ENCODE measurements around the gene DNAJC11.
A peak's percentile ranks its signal among the peaks of the same experiment; 100 is the strongest.

The DNAJC11 gene

DNA sequence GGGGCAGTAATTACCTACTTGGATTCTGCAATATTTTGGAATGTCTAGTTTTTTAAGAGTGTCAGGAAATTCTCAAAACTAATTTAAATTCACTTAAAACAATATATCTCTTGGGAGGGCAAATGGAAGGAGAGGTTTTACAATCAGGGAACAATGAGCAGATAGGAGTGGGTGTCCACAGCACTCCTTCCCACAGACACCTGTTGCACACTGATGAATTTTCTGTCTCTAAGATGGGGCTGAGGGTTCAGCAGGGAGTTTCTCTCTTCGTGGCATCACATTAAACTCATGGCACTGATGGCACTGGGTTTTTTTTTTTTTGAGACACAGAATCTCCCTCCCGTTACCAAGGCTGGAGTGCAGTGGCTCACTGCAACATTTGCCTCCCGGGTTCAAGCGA is 82.6 kb downstream of the DNAJC11 start:
- no peak overlapping the region for H3K4me3 ChIP-seq (replicated peaks; ENCODE audit: low read depth, low read length)
- TF ChIP-seq, protein P1, sequence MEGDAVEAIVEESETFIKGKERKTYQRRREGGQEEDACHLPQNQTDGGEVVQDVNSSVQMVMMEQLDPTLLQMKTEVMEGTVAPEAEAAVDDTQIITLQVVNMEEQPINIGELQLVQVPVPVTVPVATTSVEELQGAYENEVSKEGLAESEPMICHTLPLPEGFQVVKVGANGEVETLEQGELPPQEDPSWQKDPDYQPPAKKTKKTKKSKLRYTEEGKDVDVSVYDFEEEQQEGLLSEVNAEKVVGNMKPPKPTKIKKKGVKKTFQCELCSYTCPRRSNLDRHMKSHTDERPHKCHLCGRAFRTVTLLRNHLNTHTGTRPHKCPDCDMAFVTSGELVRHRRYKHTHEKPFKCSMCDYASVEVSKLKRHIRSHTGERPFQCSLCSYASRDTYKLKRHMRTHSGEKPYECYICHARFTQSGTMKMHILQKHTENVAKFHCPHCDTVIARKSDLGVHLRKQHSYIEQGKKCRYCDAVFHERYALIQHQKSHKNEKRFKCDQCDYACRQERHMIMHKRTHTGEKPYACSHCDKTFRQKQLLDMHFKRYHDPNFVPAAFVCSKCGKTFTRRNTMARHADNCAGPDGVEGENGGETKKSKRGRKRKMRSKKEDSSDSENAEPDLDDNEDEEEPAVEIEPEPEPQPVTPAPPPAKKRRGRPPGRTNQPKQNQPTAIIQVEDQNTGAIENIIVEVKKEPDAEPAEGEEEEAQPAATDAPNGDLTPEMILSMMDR (IDR thresholded peaks at IDR 0.05; ENCODE audit: low read depth, low read length, missing control alignments), result no peak
- no peak for DNase-seq (ENCODE audit: extremely low read depth, low read depth)

DNA sequence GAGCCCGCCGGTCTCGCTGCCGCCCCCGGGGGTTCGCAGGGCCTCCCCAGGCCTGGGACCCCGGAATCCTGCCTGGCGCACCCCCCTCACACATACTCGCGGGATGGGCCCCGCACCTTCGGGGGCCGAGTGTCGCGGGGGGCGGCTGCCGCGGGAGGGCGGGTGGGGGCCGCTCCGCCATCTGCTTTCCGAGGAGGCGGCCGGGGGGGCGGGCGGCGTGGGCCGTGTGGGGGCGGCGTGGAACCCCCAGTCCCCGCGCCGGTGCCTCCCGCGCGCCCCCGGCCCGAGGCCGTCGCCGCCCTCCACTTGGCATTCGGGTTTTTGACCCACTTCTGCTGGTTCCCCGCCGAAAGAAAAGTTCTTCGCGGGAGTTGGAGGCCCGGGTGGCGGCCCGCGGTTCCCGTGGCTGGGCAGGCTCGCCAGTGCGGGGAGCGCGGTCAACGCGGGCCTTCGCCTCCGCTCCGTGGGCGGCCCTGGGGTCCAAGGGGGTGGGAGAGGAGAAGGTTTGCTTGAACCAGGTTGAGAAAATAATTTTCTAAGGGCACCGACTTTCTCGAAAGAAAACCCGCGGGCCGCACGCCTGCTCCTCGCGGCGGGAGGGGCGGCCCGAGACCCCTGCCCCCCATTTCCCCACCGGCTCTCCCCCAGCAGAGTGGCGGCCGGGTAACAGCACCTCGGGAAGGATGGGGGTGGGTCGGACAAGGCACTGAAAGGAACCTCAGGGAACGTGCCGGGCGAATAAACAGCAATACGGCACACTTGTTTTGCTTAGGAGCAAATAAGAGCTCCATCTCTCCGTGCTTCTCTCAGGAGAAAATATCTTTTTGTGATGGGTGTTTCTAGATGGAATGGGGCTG is 86.5 kb downstream of the DNAJC11 start:
- TF ChIP-seq, protein P1 (IDR thresholded peaks at IDR 0.05; ENCODE audit: low read depth, low read length, missing control alignments), result no peak
- H3K4me3 ChIP-seq (replicated peaks; ENCODE audit: low read depth, low read length), result peak overlapping the region; percentile 67
- DNase-seq (ENCODE audit: extremely low read depth, low read depth), result no peak

DNA sequence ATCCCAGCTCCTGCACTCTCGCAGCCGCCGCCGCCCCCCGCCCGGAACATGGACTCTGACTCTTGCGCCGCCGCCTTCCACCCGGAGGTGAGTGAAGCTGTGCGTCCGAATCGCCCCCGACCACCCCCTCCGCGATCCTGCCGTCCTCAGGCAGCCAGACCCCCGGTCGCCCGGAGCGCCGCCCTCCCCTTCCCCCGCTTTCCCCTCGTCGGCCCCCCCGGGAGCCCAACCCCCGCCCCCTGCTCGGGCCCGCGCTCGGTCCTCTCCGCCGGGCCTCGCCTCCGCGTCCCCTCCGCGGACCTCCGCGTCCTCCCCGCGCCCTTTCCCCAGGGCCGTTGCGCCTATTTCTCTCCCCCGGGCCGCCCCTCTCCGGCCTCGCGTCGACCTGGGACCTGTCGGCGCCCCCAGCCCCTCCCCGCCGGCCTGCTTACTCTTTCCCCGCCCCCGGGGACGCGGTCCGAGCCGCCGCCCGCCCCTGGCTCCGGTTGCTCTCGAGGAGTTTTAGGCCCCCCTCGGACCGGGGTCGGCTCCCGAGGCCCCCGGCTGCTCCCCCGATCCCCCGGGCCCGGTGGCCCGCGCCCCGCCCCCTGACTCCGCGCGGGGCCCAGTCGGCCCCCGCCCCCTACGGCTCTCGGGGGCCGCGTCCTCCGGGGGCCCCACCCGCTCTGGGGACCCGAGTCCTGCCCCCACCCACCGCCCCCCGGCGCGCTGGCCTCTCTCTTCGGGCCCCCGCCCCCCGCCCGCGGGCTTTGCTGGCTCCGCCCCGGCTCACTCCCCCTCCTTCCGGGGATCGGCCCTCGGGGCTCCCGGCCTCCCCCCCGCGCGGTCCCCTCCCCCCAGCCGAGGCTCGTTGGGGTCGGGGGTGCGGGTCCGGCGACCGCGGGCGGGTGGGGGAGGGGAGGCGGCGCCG is 87.3 kb downstream of the DNAJC11 start:
- peak overlapping the region; percentile 67 for H3K4me3 ChIP-seq (replicated peaks; ENCODE audit: low read depth, low read length)
- DNase-seq (ENCODE audit: extremely low read depth, low read depth), result no peak
- TF ChIP-seq, protein P1 (IDR thresholded peaks at IDR 0.05; ENCODE audit: low read depth, low read length, missing control alignments), result no peak

DNA sequence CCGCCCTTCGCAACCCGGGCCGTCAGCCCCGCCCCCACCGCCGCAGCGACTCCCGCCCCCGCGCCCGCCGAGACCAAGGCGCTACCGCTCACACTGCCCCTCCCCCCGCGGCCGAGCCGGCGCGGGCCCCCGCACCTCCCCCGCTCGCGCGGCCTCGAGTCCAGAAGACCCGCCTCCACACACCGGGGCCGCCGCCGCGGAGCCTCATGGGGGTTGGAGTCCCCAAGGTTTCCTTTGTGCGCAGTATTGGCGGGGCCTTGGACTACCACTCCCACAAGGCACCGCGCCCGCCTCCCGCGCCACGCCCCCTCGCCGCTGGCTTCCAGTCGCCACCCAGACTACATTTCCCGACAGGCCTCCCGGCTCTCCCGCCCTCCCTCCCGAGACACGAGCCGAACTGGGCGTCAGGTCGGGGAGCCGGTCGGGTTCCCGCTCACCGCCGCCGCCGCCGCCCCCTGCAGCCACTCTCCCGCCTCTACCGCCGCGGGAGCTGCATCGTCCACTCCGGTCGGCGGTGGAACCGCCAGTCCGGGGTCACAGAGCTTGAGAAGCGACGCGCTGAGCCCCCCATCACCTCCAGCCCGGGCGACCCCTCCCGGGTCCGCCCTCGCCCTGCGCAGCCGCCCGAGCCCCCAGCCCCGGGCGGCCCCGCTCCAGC is 88.1 kb downstream of the DNAJC11 start, which contains the start of gene PHF13:
Gene PHF13 (plus strand): TSS at position 371 of the 658 bp plus-strand sequence. CDS start 336 bp downstream, outside the sequence.
- TF ChIP-seq, protein P1 (IDR thresholded peaks at IDR 0.05; ENCODE audit: low read depth, low read length, missing control alignments), result no peak
- H3K4me3 ChIP-seq (replicated peaks; ENCODE audit: low read depth, low read length), result peak within 1 kb of the TSS; percentile 71
- peak; percentile 94 for DNase-seq (ENCODE audit: extremely low read depth, low read depth)

DNA sequence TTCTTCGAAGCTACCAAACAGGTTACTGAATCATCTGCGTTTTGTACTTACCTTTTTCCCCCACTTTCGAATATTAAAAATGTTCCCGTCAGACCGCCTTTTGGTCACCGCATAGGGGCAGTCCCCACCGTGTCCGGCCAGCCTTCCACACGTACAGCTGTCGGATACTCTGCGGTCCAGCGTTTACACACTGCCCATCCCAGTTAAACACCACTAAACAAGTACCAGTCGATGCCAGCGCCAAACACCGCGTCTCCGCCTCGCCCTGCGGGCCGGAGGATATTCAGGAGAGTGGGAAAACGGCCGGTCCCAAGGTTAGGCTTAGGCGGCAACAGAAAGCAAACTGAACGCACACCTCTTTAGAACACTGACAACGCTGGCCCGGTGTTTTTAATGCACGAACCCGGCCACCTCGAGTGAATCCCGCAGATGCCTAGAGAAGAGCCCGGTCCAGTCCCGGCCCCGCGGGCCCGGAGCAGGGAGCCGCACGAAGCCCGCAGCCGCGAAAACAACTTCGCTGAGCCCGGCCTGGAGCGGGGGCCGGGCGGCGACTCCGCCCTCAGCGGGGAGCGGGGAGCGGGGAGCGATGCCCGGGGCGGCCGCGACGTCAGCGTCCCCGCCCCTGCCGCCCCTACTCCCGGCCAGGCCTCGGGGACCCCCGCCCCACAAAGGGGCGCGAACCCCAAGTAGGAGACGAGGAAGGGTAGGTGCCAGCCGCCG is 88.8 kb downstream of the DNAJC11 start:
- H3K4me3 ChIP-seq (replicated peaks; ENCODE audit: low read depth, low read length), result peak overlapping the region; percentile 71
- DNase-seq (ENCODE audit: extremely low read depth, low read depth), result no peak
- TF ChIP-seq, protein P1 (IDR thresholded peaks at IDR 0.05; ENCODE audit: low read depth, low read length, missing control alignments), result no peak
